ENCODE measurements around the gene ADGRF5.
"Not testable (repeated sequence)": the region's sequence is repeated elsewhere in the genome, so short reads cannot be mapped to it uniquely, and the experiment has no call there.

ADGRF5 gene

GRCh38 chr6:46838033-46838432, 83.7 kb downstream of the ADGRF5 start:
- no peaks in the 10 kb centered on the region for H3K79me2 ChIP-seq (ENCODE audit: low read length)
- no peak for TF ChIP-seq EZH2phosphoT487 (IDR thresholded peaks at IDR 0.05; ENCODE audit: low read depth)
- TF ChIP-seq CTCF (IDR thresholded peaks at IDR 0.05; ENCODE audit: low read depth, low read length), result no peak
- no peak overlapping the region for H3K27ac ChIP-seq (ENCODE audit: low read length)
- no peaks in the 10 kb centered on the region for H3K4me1 ChIP-seq (ENCODE audit: low read length)
- H3K4me3 ChIP-seq (ENCODE audit: low read length), result no peak overlapping the region
- no peak overlapping the region for H3K9ac ChIP-seq (ENCODE audit: low read length)
- no peak overlapping the region for H3K4me2 ChIP-seq (ENCODE audit: low read length)
- H4K20me1 ChIP-seq (ENCODE audit: insufficient read depth, low read length), result no peaks in the 10 kb centered on the region
- 0 out of 2 replicates have a peak, but pooled peaks cover 5% of the 10 kb centered on the region for H3K9me3 ChIP-seq (ENCODE audit: insufficient read depth, low read length)
- H2AFZ ChIP-seq (ENCODE audit: low read depth, low read length), result no peak overlapping the region
- no peaks in the 10 kb centered on the region for H3K27me3 ChIP-seq (ENCODE audit: low read depth, low read length)
- H3K36me3 ChIP-seq (replicated peaks; ENCODE audit: low read depth, low read length), result no peaks in the 10 kb centered on the region

GRCh38 chr6:46834991-46835390, 86.7 kb downstream of the ADGRF5 start:
- H3K27ac ChIP-seq (ENCODE audit: low read length); H4K20me1 ChIP-seq (ENCODE audit: insufficient read depth, low read length); H3K4me2 ChIP-seq (ENCODE audit: low read length); H3K79me2 ChIP-seq (ENCODE audit: low read length); H3K9me3 ChIP-seq (ENCODE audit: insufficient read depth, low read length); H2AFZ ChIP-seq (ENCODE audit: low read depth, low read length); H3K4me3 ChIP-seq (ENCODE audit: low read length); H3K4me1 ChIP-seq (ENCODE audit: low read length); H3K27me3 ChIP-seq (ENCODE audit: low read depth, low read length); H3K9ac ChIP-seq (ENCODE audit: low read length); H3K36me3 ChIP-seq (replicated peaks; ENCODE audit: low read depth, low read length): not testable (repeated sequence)

GRCh38 chr6:46834257-46834916, 87.4 kb downstream of the ADGRF5 start:
- H4K20me1 ChIP-seq (ENCODE audit: insufficient read depth, low read length); H3K4me3 ChIP-seq (ENCODE audit: low read length); H2AFZ ChIP-seq (ENCODE audit: low read depth, low read length); H3K9ac ChIP-seq (ENCODE audit: low read length); H3K9me3 ChIP-seq (ENCODE audit: insufficient read depth, low read length); H3K79me2 ChIP-seq (ENCODE audit: low read length); H3K4me1 ChIP-seq (ENCODE audit: low read length); H3K27me3 ChIP-seq (ENCODE audit: low read depth, low read length); H3K4me2 ChIP-seq (ENCODE audit: low read length); H3K27ac ChIP-seq (ENCODE audit: low read length); H3K36me3 ChIP-seq (replicated peaks; ENCODE audit: low read depth, low read length): not testable (repeated sequence)

GRCh38 chr6:46832816-46833215, 88.9 kb downstream of the ADGRF5 start:
- Histone ChIP-seq H3K9ac (ENCODE audit: low read length) (no peak overlapping the region), H3K4me2 (ENCODE audit: low read length) (no peak overlapping the region), H3K9me3 (ENCODE audit: insufficient read depth, low read length) (no peaks in the 10 kb centered on the region), H4K20me1 (ENCODE audit: insufficient read depth, low read length) (no peaks in the 10 kb centered on the region), H3K79me2 (ENCODE audit: low read length) (no peaks in the 10 kb centered on the region), H3K27me3 (ENCODE audit: low read depth, low read length) (peaks cover 12% of the 10 kb centered on the region; the same call in 1 of the 2 replicates), H3K4me3 (ENCODE audit: low read length) (no peak overlapping the region), H3K27ac (ENCODE audit: low read length) (no peak overlapping the region), H2AFZ (ENCODE audit: low read depth, low read length) (no peak overlapping the region), H3K36me3 (replicated peaks; ENCODE audit: low read depth, low read length) (no peaks in the 10 kb centered on the region), H3K4me1 (ENCODE audit: low read length) (no peaks in the 10 kb centered on the region)
- TF ChIP-seq EZH2phosphoT487 (IDR thresholded peaks at IDR 0.05; ENCODE audit: low read depth) (no peak), CTCF (IDR thresholded peaks at IDR 0.05; ENCODE audit: low read depth, low read length) (no peak)

- Histone ChIP-seq H2AFZ (ENCODE audit: low read depth, low read length) (no peak overlapping the region), H3K79me2 (ENCODE audit: low read length) (no peaks in the 10 kb centered on the region), H4K20me1 (ENCODE audit: insufficient read depth, low read length) (no peaks in the 10 kb centered on the region), H3K36me3 (replicated peaks; ENCODE audit: low read depth, low read length) (no peaks in the 10 kb centered on the region), H3K9me3 (ENCODE audit: insufficient read depth, low read length) (no peaks in the 10 kb centered on the region), H3K4me1 (ENCODE audit: low read length) (no peaks in the 10 kb centered on the region), H3K27me3 (ENCODE audit: low read depth, low read length) (peaks cover 12% of the 10 kb centered on the region; the same call in 1 of the 2 replicates), H3K27ac (ENCODE audit: low read length) (no peak overlapping the region), H3K4me3 (ENCODE audit: low read length) (no peak overlapping the region), H3K9ac (ENCODE audit: low read length) (no peak overlapping the region), H3K4me2 (ENCODE audit: low read length) (no peak overlapping the region)
- TF ChIP-seq CTCF (IDR thresholded peaks at IDR 0.05; ENCODE audit: low read depth, low read length) (no peak), EZH2phosphoT487 (IDR thresholded peaks at IDR 0.05; ENCODE audit: low read depth) (no peak)
Measured at GRCh38 chr6:46828939-46829338, 92.8 kb downstream of the ADGRF5 start.
